HG03460 (cell line): ENCODE data around the gene KCNK1.

Experiments used
- ATAC-seq: cut with Tn5 transposase; IDR thresholded peaks from one replicate; pipeline ENCODE4 v1.9.1; 2021; ENCODE audit not compliant: unreplicated experiment

The KCNK1 gene

GRCh38 chr1:233635765-233636502 is 22.0 kb downstream of the KCNK1 start:
- no peak for ATAC-seq

GRCh38 chr1:233636503-233636877 is 22.6 kb downstream of the KCNK1 start:
- no peak for ATAC-seq

- no peak for ATAC-seq
Measured at GRCh38 chr1:233638513-233638912, 24.6 kb downstream of the KCNK1 start.

GRCh38 chr1:233639611-233640010 is 25.7 kb downstream of the KCNK1 start:
- ATAC-seq: no peak

GRCh38 chr1:233640179-233640578 is 26.3 kb downstream of the KCNK1 start:
- no peak for ATAC-seq

GRCh38 chr1:233641029-233641428 is 27.1 kb downstream of the KCNK1 start:
- no peak for ATAC-seq

- no peak for ATAC-seq
Measured at GRCh38 chr1:233647073-233647472, 33.2 kb downstream of the KCNK1 start.

- no peak for ATAC-seq
Measured at GRCh38 chr1:233647636-233648035, 33.7 kb downstream of the KCNK1 start.

- ATAC-seq: no peak
Measured at GRCh38 chr1:233651061-233651460, 37.2 kb downstream of the KCNK1 start.

- no peak for ATAC-seq
Measured at GRCh38 chr1:233651563-233652233, 37.8 kb downstream of the KCNK1 start.

GRCh38 chr1:233652526-233652925 is 38.6 kb downstream of the KCNK1 start:
- no peak for ATAC-seq

GRCh38 chr1:233654658-233655280 is 40.9 kb downstream of the KCNK1 start:
- no peak for ATAC-seq

- no peak for ATAC-seq
Measured at GRCh38 chr1:233655301-233655740, 41.4 kb downstream of the KCNK1 start.

GRCh38 chr1:233656032-233656635 is 42.2 kb downstream of the KCNK1 start:
- no peak for ATAC-seq

- no peak for ATAC-seq
Measured at GRCh38 chr1:233656687-233657086, 42.8 kb downstream of the KCNK1 start.

GRCh38 chr1:233657466-233657865 is 43.6 kb downstream of the KCNK1 start:
- ATAC-seq: no peak

- no peak for ATAC-seq
Measured at GRCh38 chr1:233659495-233659894, 45.6 kb downstream of the KCNK1 start.

- no peak for ATAC-seq
Measured at GRCh38 chr1:233661376-233662159, 47.7 kb downstream of the KCNK1 start.

GRCh38 chr1:233662575-233663304 is 48.8 kb downstream of the KCNK1 start:
- no peak for ATAC-seq

- ATAC-seq: no peak
Measured at GRCh38 chr1:233664253-233664652, 50.3 kb downstream of the KCNK1 start.
